Liver (tissue), 3 donors: ENCODE measurements around the gene FOXL1.

Source experiments
- ATF3 ChIP-seq: IDR thresholded peaks from 2 replicates; pipeline ENCODE4 v1.6.1; 2016; ENCODE audit warnings: antibody characterized with exemption
- CTCF ChIP-seq: fragments of 150-350 bp; IDR thresholded peaks from 2 replicates; pipeline ENCODE4 v1.5.1; 2017; ENCODE audit warnings: improper control_type of control experiment, low read depth, low read length; ENCODE audit not compliant: missing input control
- EGR1 ChIP-seq, 2 donors: IDR thresholded peaks; 2 replicates each; pipeline ENCODE4 v1.6.1; 2016 to 2018; ENCODE audit warnings: antibody characterized with exemption in 2 of 2, low read depth in 2 of 2
- FOXA1 ChIP-seq: IDR thresholded peaks from 2 replicates; pipeline ENCODE4 v1.6.1; 2016; ENCODE audit warnings: antibody characterized with exemption
- GABPA ChIP-seq, 2 donors: IDR thresholded peaks in 1 of 2; conservative IDR thresholded peaks in 1 of 2; 2 replicates each; pipeline ENCODE4 v1.6.1; 2016; ENCODE audit warnings: antibody characterized with exemption in 2 of 2, mild to moderate bottlenecking in 1 of 2, moderate library complexity in 1 of 2
- MAX ChIP-seq: IDR thresholded peaks from 2 replicates; pipeline ENCODE4 v1.6.1; 2016; ENCODE audit warnings: antibody characterized with exemption
- REST ChIP-seq: IDR thresholded peaks from 2 replicates; pipeline ENCODE4 v1.6.1; 2016; ENCODE audit warnings: antibody characterized with exemption, mild to moderate bottlenecking
- RXRA ChIP-seq, 2 donors: IDR thresholded peaks; 2 replicates each; pipeline ENCODE4 v1.6.1; 2017 to 2018; ENCODE audit warnings: antibody characterized with exemption in 2 of 2, mild to moderate bottlenecking in 1 of 2
- TAF1 ChIP-seq: conservative IDR thresholded peaks from 2 replicates; pipeline ENCODE4 v1.6.1; 2016; ENCODE audit warnings: antibody characterized with exemption, mild to moderate bottlenecking
- donor health status: healthy.
- donor health status: healthy.

- no peak for TF ChIP-seq FOXA1
- TF ChIP-seq CTCF, result no peak
- TF ChIP-seq MAX, result no peak
- TF ChIP-seq TAF1, result no peak
- TF ChIP-seq ATF3, result no peak
- no peak for TF ChIP-seq RXRA (IDR thresholded peaks at IDR 0.05)
- TF ChIP-seq REST, result no peak
- no peak for TF ChIP-seq GABPA (IDR thresholded peaks at IDR 0.05 in 1 of 2, conservative IDR thresholded peaks at IDR 0.05 in 1 of 2)
- TF ChIP-seq EGR1 (IDR thresholded peaks at IDR 0.05; ENCODE audit: low read depth in 2 of 2), result no peak
Observed at GRCh38 chr16:86567701-86568581, 10.4 kb upstream of the FOXL1 start.
